IMR-90 (cell line): Measurements from ENCODE around the gene MTOR. TPM values are rescaled to one million over a fixed set of nuclear protein-coding genes. Genes with fewer than 3 reads are reported as not detected.

Source experiments
- ATAC-seq: fragments of 200-7000 bp; cut with Tn5 transposase; 2 replicates; pipeline ENCODE4 v1.9.1; 2020; ENCODE audit warnings: low read depth, mild to moderate bottlenecking, moderate library complexity
- BruUV-seq: library from RNA; stranded (reverse); fragments of 400-500 nt; replicated peaks from 2 replicates; lab custom pipeline; 2021; lab: Mats Ljungman, UMichigan
- CTCF ChIA-PET: fragments of 300-600 bp; formaldehyde crosslinking; extraction: SDS; loops from one replicate; lab custom pipeline; 2021; ENCODE audit warnings: antibody characterized with exemption; lab: Yijun Ruan, JAX
- POLR2A ChIA-PET: fragments of 300-600 bp; sonication (Branson Sonifier 250); formaldehyde crosslinking; loops from one replicate; lab custom pipeline; 2022; ENCODE audit warnings: antibody characterized with exemption; ENCODE audit not compliant: unreplicated experiment; lab: Charles Lee
- DNase-seq: peaks from one replicate; pipeline ENCODE4 v3.0.0; 2013
- H2AFZ ChIP-seq: replicated peaks from 2 replicates; pipeline ENCODE3; 2013; ENCODE audit warnings: low read length, mild to moderate bottlenecking; ENCODE audit not compliant: poor library complexity
- H2AK5ac ChIP-seq: 2 replicates; pipeline ENCODE4 v1.6.1; 2013; ENCODE audit warnings: low read depth, low read length, inconsistent platforms
- H2AK9ac ChIP-seq: replicated peaks from 2 replicates; pipeline ENCODE3; 2013; ENCODE audit warnings: mild to moderate bottlenecking, low read depth, low read length, moderate library complexity; ENCODE audit not compliant: poor library complexity
- H2BK120ac ChIP-seq: 2 replicates; pipeline ENCODE4 v1.6.1; 2013; ENCODE audit warnings: low read depth, low read length, inconsistent platforms
- H2BK15ac ChIP-seq: 3 replicates; pipeline ENCODE4 v1.6.1; 2013; ENCODE audit warnings: low read depth, low read length, inconsistent platforms
- H2BK20ac ChIP-seq: 2 replicates; pipeline ENCODE4 v1.6.1; 2013; ENCODE audit warnings: low read depth, mild to moderate bottlenecking, inconsistent platforms, low read length, moderate library complexity
- H2BK5ac ChIP-seq: 2 replicates; pipeline ENCODE4 v1.6.1; 2013; ENCODE audit warnings: mild to moderate bottlenecking, low read depth, low read length, inconsistent platforms; ENCODE audit not compliant: poor library complexity, severe bottlenecking
- H3K14ac ChIP-seq: replicated peaks from 2 replicates; pipeline ENCODE4 v1.6.1; 2013; ENCODE audit warnings: low read depth, low read length, inconsistent platforms
- H3K18ac ChIP-seq: 2 replicates; pipeline ENCODE4 v1.6.1; 2013; ENCODE audit warnings: low read depth, low read length, control low read depth
- H3K23ac ChIP-seq: 2 replicates; pipeline ENCODE4 v1.6.1; 2013; ENCODE audit warnings: low read depth, low read length, inconsistent platforms
- H3K27ac ChIP-seq: 2 replicates; pipeline ENCODE4 v1.5.1; 2013; ENCODE audit warnings: mild to moderate bottlenecking, control low read depth, low read length; ENCODE audit not compliant: insufficient read depth
- H3K27me3 ChIP-seq: 2 replicates; pipeline ENCODE4 v1.6.1; 2013; ENCODE audit warnings: low read length; ENCODE audit not compliant: control insufficient read depth, insufficient read depth
- H3K36me3 ChIP-seq: 2 replicates; pipeline ENCODE4 v1.6.1; 2013; ENCODE audit warnings: low read length, mixed read lengths; ENCODE audit not compliant: control insufficient read depth, insufficient read depth
- H3K4ac ChIP-seq: 2 replicates; pipeline ENCODE4 v1.6.1; 2013; ENCODE audit warnings: low read depth, low read length, inconsistent platforms
- H3K4me1 ChIP-seq: 2 replicates; pipeline ENCODE4 v1.6.1; 2013; ENCODE audit warnings: low read length, mixed read lengths; ENCODE audit not compliant: control insufficient read depth, insufficient read depth
- H3K4me2 ChIP-seq: 2 replicates; pipeline ENCODE4 v1.6.1; 2013; ENCODE audit warnings: low read depth, mild to moderate bottlenecking, control low read depth, low read length, moderate library complexity
- H3K4me3 ChIP-seq: 2 replicates; pipeline ENCODE4 v1.5.1; 2013; ENCODE audit warnings: low read depth, mild to moderate bottlenecking, control low read depth, low read length, moderate library complexity; ENCODE audit not compliant: insufficient read depth
- H3K56ac ChIP-seq: 2 replicates; pipeline ENCODE4 v1.6.1; 2013; ENCODE audit warnings: low read length, inconsistent platforms; ENCODE audit not compliant: insufficient read depth; ENCODE audit errors: extremely low read depth
- H3K79me1 ChIP-seq, 2 experiments: 2 replicates each; pipeline ENCODE4 v1.6.1; 2013; ENCODE audit warnings: low read length in 2 of 2, inconsistent platforms in 1 of 2, low read depth in 1 of 2
- H3K9ac ChIP-seq: 2 replicates; pipeline ENCODE4 v1.6.1; 2013; ENCODE audit warnings: low read depth, low read length, control low read depth
- H3K9me1 ChIP-seq: 2 replicates; pipeline ENCODE4 v1.6.1; 2013; ENCODE audit warnings: low read length, inconsistent platforms; ENCODE audit not compliant: insufficient read depth
- H3K9me3 ChIP-seq: 2 replicates; pipeline ENCODE4 v1.6.1; 2013; ENCODE audit warnings: low read length; ENCODE audit not compliant: control insufficient read depth, insufficient read depth
- H4K20me1 ChIP-seq: 2 replicates; pipeline ENCODE4 v1.6.1; 2013; ENCODE audit warnings: low read length, inconsistent platforms; ENCODE audit not compliant: insufficient read depth
- H4K5ac ChIP-seq: 2 replicates; pipeline ENCODE4 v1.6.1; 2013; ENCODE audit warnings: mild to moderate bottlenecking, low read depth, low read length, control low read depth
- H4K8ac ChIP-seq, 2 experiments: 2 replicates each; pipeline ENCODE4 v1.6.1; 2013; ENCODE audit warnings: low read depth in 2 of 2, low read length in 2 of 2, control low read depth in 1 of 2, inconsistent platforms in 1 of 2
- H4K91ac ChIP-seq: 2 replicates; pipeline ENCODE4 v1.6.1; 2013; ENCODE audit warnings: low read depth, low read length, inconsistent platforms; ENCODE audit not compliant: insufficient read depth
- CEBPB ChIP-seq: IDR thresholded peaks from 2 replicates; pipeline ENCODE4 v1.6.1; 2012; ENCODE audit warnings: low read depth, low read length, improper control_type of control experiment
- RCOR1 ChIP-seq: IDR thresholded peaks from 2 replicates; pipeline ENCODE4 v1.6.1; 2012; ENCODE audit warnings: mild to moderate bottlenecking, low read length, improper control_type of control experiment; ENCODE audit not compliant: insufficient replicate concordance
- USF2 ChIP-seq: fragments of 150-350 bp; IDR thresholded peaks from 2 replicates; pipeline ENCODE4 v1.6.1; 2017; ENCODE audit warnings: mild to moderate bottlenecking, antibody characterized with exemption, low read length, low read depth
- WGBS, 2 experiments: methylation state at CpG; one replicate each; pipeline versions ENCODE4 v1.1.5 to v1.1.7; 2013; ENCODE audit warnings: missing lambda C conversion rate in 2 of 2; ENCODE audit not compliant: insufficient read length in 1 of 2; ENCODE audit errors: extremely low coverage in 2 of 2; 5-methylcytosine and 5-hydroxymethylcytosine counted together
- dilution Hi-C: fragments of 300-500 bp; cut with HindIII; formaldehyde crosslinking; loops from one replicate; pipeline ENCODE4 v1.14.3; 2018; ENCODE audit warnings: low sequenced_read_pairs; ENCODE audit not compliant: unreplicated experiment
- in situ Hi-C: fragments of 300-500 bp; cut with MboI; formaldehyde crosslinking; loops from 3 replicates; pipeline ENCODE4 v1.14.3; 2019; ENCODE audit warnings: low sequenced_read_pairs, inconsistent platforms, mixed read lengths
- intact Hi-C: fragments of 100-400 bp; cut with micrococcal nuclease; formaldehyde crosslinking; loops from 2 replicates; pipeline ENCODE4 v1.10.0; 2022
- polyA plus RNA-seq, 3 experiments: library from polyadenylated mRNA; depleted of rRNA; stranded (reverse); fragments of >200 nt; gene quantifications; 2 replicates each; pipeline ENCODE4 v1.2.3, GENCODE V29; 2012; ENCODE audit warnings: low replicate concordance in 1 of 3
- total RNA-seq: library from RNA; depleted of rRNA; stranded (reverse); fragments of >200 nt; gene quantifications from 2 replicates; pipeline ENCODE4 v1.2.3, GENCODE V29; 2012

Gene MTOR
- total and polyA plus RNA-seq, 2 of the 4 experiments (the other 2 are of a cell fraction) = 19.2 to 36.7 TPM

GRCh38 chr1:11156963-11157362, 105.4 kb downstream of the MTOR start:
- ATAC-seq (no peak), DNase-seq (no peak)
- Histone ChIP-seq H3K9ac (no peak overlapping the region), H2AK9ac (no peak overlapping the region), H4K20me1 (peaks cover 4% of the 10 kb centered on the region; the same call in 1 of the 2 replicates), H3K18ac (no peak overlapping the region), H3K4me3 (no peak overlapping the region), H3K27ac (no peak overlapping the region; the same call in 1 of the 2 replicates), H3K9me1 (peaks cover 13% of the 10 kb centered on the region; the same call in 1 of the 2 replicates), H3K23ac (no peak overlapping the region), H2BK20ac (no peak overlapping the region), H3K4ac (no peak overlapping the region), H2AK5ac (no peak overlapping the region), H2BK15ac (no peak overlapping the region), H2BK5ac (no peak overlapping the region), H3K79me1 (peaks cover 5 to 10% of the 10 kb centered on the region in 2 experiments; a peak in 3 of 4 replicates), H4K91ac (no peak overlapping the region), H3K56ac (no peak overlapping the region), H3K9me3 (no peaks in the 10 kb centered on the region), H4K8ac (no peak overlapping the region), H4K5ac (0 out of 2 replicates have a peak overlapping the region, but pooled peaks have one; percentile 5), H3K27me3 (no peaks in the 10 kb centered on the region), H2BK120ac (peak overlapping the region; percentile 0; the same call in 1 of the 2 replicates), H3K36me3 (peaks cover 5% of the 10 kb centered on the region), H3K4me1 (peaks cover 16% of the 10 kb centered on the region), H3K14ac (no peak overlapping the region), H2AFZ (no peak overlapping the region), H3K4me2 (no peak overlapping the region)
- POLR2A ChIA-PET = no interaction called here
- dilution Hi-C loops (no loop called here), intact Hi-C loops (no loop called here), in situ Hi-C loops (no loop called here)
- BruUV-seq = no TSS peak
- TF ChIP-seq CEBPB (no peak), RCOR1 (no peak), USF2 (no peak)
- CTCF ChIA-PET = no interaction called here
- WGBS, 2 experiments = 100% methylated on average over 1 of the region's 7 CpGs; no CpG with 5 or more reads in 1 of the 2 experiments
